ENCODE results near the gene GLOD5. TPM values are rescaled to one million over a fixed set of nuclear protein-coding genes. Genes with fewer than 3 reads are reported as not detected.

GLOD5 gene
- total RNA-seq, 1 donor from 2014 or later: not detected

DNA sequence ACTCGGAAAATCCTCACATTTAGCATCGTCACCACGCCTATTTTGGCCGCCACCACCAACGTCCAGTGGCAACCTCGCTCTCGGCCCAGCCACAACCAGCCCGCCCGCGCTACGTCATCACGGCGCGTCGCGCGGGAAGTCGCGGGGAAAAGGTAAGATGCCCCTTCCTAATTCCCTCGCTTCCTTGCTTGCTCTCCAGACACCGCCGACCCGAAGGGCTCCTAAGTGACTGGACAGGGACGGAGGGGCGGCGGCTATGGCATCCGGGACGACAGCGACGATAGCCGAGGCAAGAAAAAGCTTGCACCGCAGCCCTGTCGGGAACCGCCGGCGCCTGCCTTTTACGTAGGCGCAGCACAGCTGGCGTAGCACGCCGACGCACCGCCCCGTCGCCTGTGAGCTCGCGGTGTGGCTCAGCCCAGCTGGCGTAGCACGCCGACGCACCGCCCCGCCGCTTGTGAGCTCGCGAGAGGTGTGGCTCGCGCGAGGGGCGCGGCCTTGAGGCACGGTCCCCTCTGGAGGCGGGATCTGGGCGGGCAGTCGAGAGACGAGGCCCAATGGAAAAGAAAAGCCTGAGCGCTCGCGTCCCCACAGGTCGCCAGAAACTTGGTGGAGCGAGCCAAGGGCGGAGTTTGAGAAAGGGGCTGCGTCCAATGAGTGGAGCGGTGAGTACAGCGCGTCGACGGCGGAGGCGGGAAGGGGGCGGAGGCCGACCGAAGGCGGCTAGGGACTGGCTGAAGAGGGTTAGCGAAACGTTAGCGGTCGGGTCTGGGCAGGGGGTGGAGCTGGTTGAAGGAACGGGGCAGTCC, 39.9 kb downstream of the GLOD5 start, which contains the start of gene HDAC6:
Gene HDAC6 (plus strand): TSS at position 788 of the 809 bp plus-strand sequence. CDS start 626 bp downstream, outside the sequence.
- intact Hi-C loops (cut with micrococcal nuclease): no loop called here
- peak within 1 kb of the TSS; percentile 75 for H3K4me3 ChIP-seq
- peaks cover 5% of the 10 kb centered on the region for H3K4me1 ChIP-seq
- no peaks in the 10 kb centered on the region for H3K9me3 ChIP-seq (replicated peaks)
- peak within 1 kb of the TSS; percentile 97 for H3K27ac ChIP-seq (replicated peaks)
- peak; percentile 96 for DNase-seq
- H3K27me3 ChIP-seq (ENCODE audit: low read depth): no peaks in the 10 kb centered on the region
- H3K36me3 ChIP-seq: no peaks in the 10 kb centered on the region
- TF ChIP-seq CTCF (IDR thresholded peaks at IDR 0.05; ENCODE audit: borderline replicate concordance): no peak

DNA sequence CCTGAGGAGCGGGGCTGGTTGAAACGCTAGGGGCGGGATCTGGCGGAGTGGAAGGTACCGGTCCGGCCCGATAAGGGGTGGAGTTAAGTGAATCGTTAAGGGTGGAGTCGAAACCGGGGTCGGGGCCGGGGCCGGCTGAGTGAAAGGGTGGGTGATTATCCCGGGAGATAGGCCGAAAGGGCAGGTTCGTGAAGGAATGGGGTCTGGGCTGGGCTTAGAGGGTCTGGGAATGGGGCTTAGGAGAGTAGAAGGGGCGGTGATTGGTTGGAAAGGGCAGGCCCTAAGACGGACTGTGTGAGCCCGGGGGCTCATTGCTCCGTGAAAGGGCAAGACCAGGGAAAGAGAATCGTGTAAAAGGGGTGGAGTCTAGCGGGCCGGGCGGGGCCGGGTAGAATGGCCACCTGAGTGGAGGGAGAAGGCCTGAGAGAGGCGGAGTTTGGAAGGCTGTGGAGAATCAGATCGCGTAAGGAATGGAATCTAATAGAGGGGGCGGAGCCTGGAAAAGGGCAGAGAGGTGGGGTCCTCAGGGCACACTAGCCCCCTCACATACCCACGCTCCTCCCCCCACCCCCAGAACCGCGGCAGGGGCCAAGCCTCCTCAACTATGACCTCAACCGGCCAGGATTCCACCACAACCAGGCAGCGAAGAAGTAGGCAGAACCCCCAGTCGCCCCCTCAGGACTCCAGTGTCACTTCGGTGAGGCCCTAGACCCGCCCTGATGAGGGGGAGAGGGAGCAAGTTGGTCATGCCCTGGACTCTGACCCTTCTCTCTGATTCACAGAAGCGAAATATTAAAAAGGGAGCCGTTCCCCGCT, 40.8 kb downstream of the GLOD5 start:
- no peak for TF ChIP-seq CTCF (IDR thresholded peaks at IDR 0.05; ENCODE audit: borderline replicate concordance)

DNA sequence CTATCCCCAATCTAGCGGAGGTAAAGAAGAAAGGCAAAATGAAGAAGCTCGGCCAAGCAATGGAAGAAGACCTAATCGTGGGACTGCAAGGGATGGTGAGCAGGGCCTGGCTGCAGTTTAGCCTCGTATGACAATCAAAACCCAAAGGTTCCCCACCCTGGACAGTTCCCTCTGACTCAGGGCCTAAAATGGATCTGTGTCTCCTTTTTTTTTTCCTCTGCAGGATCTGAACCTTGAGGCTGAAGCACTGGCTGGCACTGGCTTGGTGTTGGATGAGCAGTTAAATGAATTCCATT, 41.3 kb downstream of the GLOD5 start:
- peaks cover 5% of the 10 kb centered on the region for H3K4me1 ChIP-seq
- H3K36me3 ChIP-seq: no peaks in the 10 kb centered on the region
- peak overlapping the region; percentile 73 for H3K4me3 ChIP-seq
- no peak for DNase-seq
- no peaks in the 10 kb centered on the region for H3K27me3 ChIP-seq (ENCODE audit: low read depth)
- intact Hi-C loops (cut with micrococcal nuclease): no loop called here
- peak overlapping the region; percentile 94 for H3K27ac ChIP-seq (replicated peaks)
- H3K9me3 ChIP-seq (replicated peaks): no peaks in the 10 kb centered on the region
- TF ChIP-seq CTCF (IDR thresholded peaks at IDR 0.05; ENCODE audit: borderline replicate concordance): no peak

More for the DNA sequence above, 40.8 kb downstream of the GLOD5 start:
- peak overlapping the region; percentile 73 for H3K4me3 ChIP-seq
- peak; percentile 80 for DNase-seq
- H3K36me3 ChIP-seq: no peaks in the 10 kb centered on the region
- peak overlapping the region; percentile 94 for H3K27ac ChIP-seq (replicated peaks)
- H3K27me3 ChIP-seq (ENCODE audit: low read depth): no peaks in the 10 kb centered on the region
- peaks cover 5% of the 10 kb centered on the region for H3K4me1 ChIP-seq
- no peaks in the 10 kb centered on the region for H3K9me3 ChIP-seq (replicated peaks)
- intact Hi-C loops (cut with micrococcal nuclease): no loop called here

DNA sequence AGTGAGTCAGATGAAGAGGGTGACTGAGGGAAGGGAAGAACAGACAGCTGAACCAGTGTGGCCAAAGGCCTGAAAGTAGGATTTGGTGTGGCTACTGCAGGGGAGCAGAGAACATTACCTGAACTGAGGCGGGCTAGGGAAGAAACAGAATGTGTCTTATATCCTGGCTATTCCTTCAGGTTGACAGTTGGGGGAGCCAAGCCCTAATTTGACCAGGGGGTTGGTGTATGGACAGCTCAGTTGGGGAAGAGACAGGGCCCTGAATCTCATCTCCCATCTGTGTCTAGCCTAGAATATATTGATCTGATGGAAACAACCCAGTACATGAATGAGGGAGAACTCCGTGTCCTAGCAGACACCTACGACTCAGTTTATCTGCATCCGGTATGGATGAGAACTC, 44.5 kb downstream of the GLOD5 start:
- H3K27me3 ChIP-seq (ENCODE audit: low read depth): no peaks in the 10 kb centered on the region
- H3K4me1 ChIP-seq: no peaks in the 10 kb centered on the region
- no peaks in the 10 kb centered on the region for H3K9me3 ChIP-seq (replicated peaks)
- DNase-seq: no peak
- no peak overlapping the region for H3K4me3 ChIP-seq
- no peak for TF ChIP-seq CTCF (IDR thresholded peaks at IDR 0.05; ENCODE audit: borderline replicate concordance)
- intact Hi-C loops (cut with micrococcal nuclease): no loop called here
- H3K27ac ChIP-seq (replicated peaks): no peak overlapping the region
- H3K36me3 ChIP-seq: peaks cover 6% of the 10 kb centered on the region

GRCh38 chrX:48813644-48814043, 52.1 kb downstream of the GLOD5 start:
- no peak for DNase-seq
- H3K4me3 ChIP-seq: no peak overlapping the region
- TF ChIP-seq CTCF (IDR thresholded peaks at IDR 0.05; ENCODE audit: borderline replicate concordance): no peak
- H3K4me1 ChIP-seq: no peaks in the 10 kb centered on the region
- H3K27ac ChIP-seq (replicated peaks): no peak overlapping the region
- intact Hi-C loops (cut with micrococcal nuclease): no loop called here
- H3K9me3 ChIP-seq (replicated peaks): no peaks in the 10 kb centered on the region
- H3K36me3 ChIP-seq: peaks cover 41% of the 10 kb centered on the region
- no peaks in the 10 kb centered on the region for H3K27me3 ChIP-seq (ENCODE audit: low read depth)

Measured in left ventricle myocardium inferior (tissue), 1 donor.